Measurements from ENCODE around the gene REN.

- no peak for TF ChIP-seq CTCF (conservative IDR thresholded peaks at IDR 0.05 in 1 of 2, IDR thresholded peaks at IDR 0.05 in 1 of 2; ENCODE audit: low read depth in 1 of 2, low read length in 2 of 2)
- no peak for TF ChIP-seq EZH2 (IDR thresholded peaks at IDR 0.05; ENCODE audit: low read length, missing control alignments)
Observed at GRCh38 chr1:204126386-204126785, 39.8 kb downstream of the REN start.
